ENCODE data around the gene URAD.

The URAD gene

GRCh38 chr13:27952876-27953675 lies 35.4 kb downstream of the URAD start:
- peak overlapping the region; percentile 56 for H3K4me3 ChIP-seq (ENCODE audit: low read depth, low read length)
- DNase-seq (ENCODE audit: low read depth): peak; percentile 79
- TF ChIP-seq POLR2A (IDR thresholded peaks at IDR 0.05; ENCODE audit: extremely low read depth, insufficient read length): no peak
- TF ChIP-seq MAX (IDR thresholded peaks at IDR 0.05; ENCODE audit: low read depth, low read length): peak; percentile 61
- peak; percentile 78 for TF ChIP-seq MYC (IDR thresholded peaks at IDR 0.05; ENCODE audit: low read depth, low read length)

GRCh38 chr13:27942972-27943371 lies 45.5 kb downstream of the URAD start:
- H3K4me3 ChIP-seq (ENCODE audit: low read depth, low read length): no peak overlapping the region
- no peak for DNase-seq (ENCODE audit: low read depth)
- TF ChIP-seq MAX (IDR thresholded peaks at IDR 0.05; ENCODE audit: low read depth, low read length) (no peak), POLR2A (IDR thresholded peaks at IDR 0.05; ENCODE audit: extremely low read depth, insufficient read length) (no peak), MYC (IDR thresholded peaks at IDR 0.05; ENCODE audit: low read depth, low read length) (no peak), CTCF (IDR thresholded peaks at IDR 0.05; ENCODE audit: low read depth, low read length) (no peak)

GRCh38 chr13:27933580-27934328 lies 54.7 kb downstream of the URAD start:
- no peak overlapping the region for H3K4me3 ChIP-seq (ENCODE audit: low read depth, low read length)
- no peak for DNase-seq (ENCODE audit: low read depth)
- TF ChIP-seq POLR2A (IDR thresholded peaks at IDR 0.05; ENCODE audit: extremely low read depth, insufficient read length) (no peak), MYC (IDR thresholded peaks at IDR 0.05; ENCODE audit: low read depth, low read length) (no peak), CTCF (IDR thresholded peaks at IDR 0.05; ENCODE audit: low read depth, low read length) (no peak), MAX (IDR thresholded peaks at IDR 0.05; ENCODE audit: low read depth, low read length) (no peak)

- H3K4me3 ChIP-seq (ENCODE audit: low read depth, low read length): no peak overlapping the region
- TF ChIP-seq MAX (IDR thresholded peaks at IDR 0.05; ENCODE audit: low read depth, low read length): no peak
- no peak for TF ChIP-seq POLR2A (IDR thresholded peaks at IDR 0.05; ENCODE audit: extremely low read depth, insufficient read length)
- no peak for TF ChIP-seq MYC (IDR thresholded peaks at IDR 0.05; ENCODE audit: low read depth, low read length)
- no peak for TF ChIP-seq CTCF (IDR thresholded peaks at IDR 0.05; ENCODE audit: low read depth, low read length)
- no peak for DNase-seq (ENCODE audit: low read depth)
Measured at GRCh38 chr13:27933118-27933517, 55.4 kb downstream of the URAD start.

GRCh38 chr13:27929868-27930267 lies 58.6 kb downstream of the URAD start:
- no peak for TF ChIP-seq MAX (IDR thresholded peaks at IDR 0.05; ENCODE audit: low read depth, low read length)
- no peak for TF ChIP-seq MYC (IDR thresholded peaks at IDR 0.05; ENCODE audit: low read depth, low read length)
- TF ChIP-seq POLR2A (IDR thresholded peaks at IDR 0.05; ENCODE audit: extremely low read depth, insufficient read length): no peak
- no peak for TF ChIP-seq CTCF (IDR thresholded peaks at IDR 0.05; ENCODE audit: low read depth, low read length)
- no peak for DNase-seq (ENCODE audit: low read depth)

More at GRCh38 chr13:27929868-27930267, 58.6 kb downstream of the URAD start:
- H3K4me3 ChIP-seq (ENCODE audit: low read depth, low read length): no peak overlapping the region

Data from NB4 (cell line).